ENCODE measurements around the gene ZNF212.

- no peak for TF ChIP-seq CTCF (IDR thresholded peaks at IDR 0.05 in 4 of 5, conservative IDR thresholded peaks at IDR 0.05 in 1 of 5)
- TF ChIP-seq POLR2A (IDR thresholded peaks at IDR 0.05), result no peak
These were observed 14.9 kb downstream of the ZNF212 start for GRCh38 chr7:149254181-149254858.

Data from gastrocnemius medialis (tissue), 4 donors.